ENCODE measurements around the gene ATP6V1C2. TPM values are rescaled to one million over a fixed set of nuclear protein-coding genes. Genes with fewer than 3 reads are reported as not detected.

ATP6V1C2 gene
- polyA plus RNA-seq, 3 donors: 0.03 TPM; not detected in 2

- H3K4me3 ChIP-seq (replicated peaks in 1 of 3; ENCODE audit: low read depth in 2 of 3, low read length in 3 of 3): no peak overlapping the region
- WGBS (ENCODE audit: insufficient coverage): no CpG with 5 or more reads among the region's 12 CpGs
- H4K20me1 ChIP-seq (ENCODE audit: insufficient read depth, low read length): no peaks in the 10 kb centered on the region
- peak overlapping the region in 3 of 7 donors; percentile 18 to 27 (median 26) for H3K27ac Mint-ChIP-seq
- H3K4me2 ChIP-seq (replicated peaks; ENCODE audit: extremely low read depth, low read length, poor library complexity, severe bottlenecking): no peak overlapping the region
- H3K9me3 Mint-ChIP-seq: peaks cover 0 to 2% (median 0%) of the 10 kb centered on the region in 7 donors
- no peak overlapping the region for H3K4me3 Mint-ChIP-seq
- H3K4me1 Mint-ChIP-seq: no peaks in the 10 kb centered on the region
- intact Hi-C loops (cut with micrococcal nuclease): no loop called here
- H3K36me3 ChIP-seq (replicated peaks in 1 of 2; ENCODE audit: control insufficient read depth in 1 of 2, insufficient read depth in 2 of 2, low read length in 2 of 2): peaks cover 95 to 100% of the 10 kb centered on the region in 2 donors
- no peak overlapping the region for H2AFZ ChIP-seq (ENCODE audit: insufficient read depth, low read depth, low read length, poor library complexity, severe bottlenecking)
- no peaks in the 10 kb centered on the region for H3K79me2 ChIP-seq (ENCODE audit: insufficient read depth, low read length)
- TF ChIP-seq CTCF (IDR thresholded peaks at IDR 0.05): no peak
- H3K27me3 Mint-ChIP-seq (ENCODE audit: low read depth in 3 of 3): no peaks in the 10 kb centered on the region
- H3K27ac ChIP-seq (ENCODE audit: low read depth in 1 of 2, low read length in 2 of 2): no peak overlapping the region
- no peak overlapping the region for H3K9ac ChIP-seq (ENCODE audit: insufficient read depth, low read length, poor library complexity, severe bottlenecking)
- peaks cover 96 to 100% of the 10 kb centered on the region in 2 donors for H3K36me3 Mint-ChIP-seq
- H3K4me1 ChIP-seq (ENCODE audit: control insufficient read depth in 1 of 2, insufficient read depth in 2 of 2, low read length in 2 of 2): no peaks in the 10 kb centered on the region
- DNase-seq: no peak
- no peaks in the 10 kb centered on the region for H3K9me3 ChIP-seq (replicated peaks in 1 of 2; ENCODE audit: control insufficient read depth in 1 of 2, insufficient read depth in 1 of 2, low read length in 2 of 2)
- no peaks in the 10 kb centered on the region for H3K27me3 ChIP-seq (ENCODE audit: control insufficient read depth in 2 of 2, insufficient read depth in 2 of 2, low read length in 2 of 2)
These were observed 65.0 kb downstream of the ATP6V1C2 start for GRCh38 chr2:10786240-10786982.

GRCh38 chr2:10787176-10787968 is 65.9 kb downstream of the ATP6V1C2 start:
- Histone ChIP-seq H2AFZ (ENCODE audit: insufficient read depth, low read depth, low read length, poor library complexity, severe bottlenecking) (no peak overlapping the region), H3K27ac (ENCODE audit: low read depth in 1 of 2, low read length in 2 of 2) (no peak overlapping the region), H4K20me1 (ENCODE audit: insufficient read depth, low read length) (no peaks in the 10 kb centered on the region), H3K36me3 (replicated peaks in 1 of 2; ENCODE audit: control insufficient read depth in 1 of 2, insufficient read depth in 2 of 2, low read length in 2 of 2) (peaks cover 95 to 100% of the 10 kb centered on the region in 2 donors), H3K79me2 (ENCODE audit: insufficient read depth, low read length) (no peaks in the 10 kb centered on the region), H3K4me2 (replicated peaks; ENCODE audit: extremely low read depth, low read length, poor library complexity, severe bottlenecking) (no peak overlapping the region), H3K27me3 (ENCODE audit: control insufficient read depth in 2 of 2, insufficient read depth in 2 of 2, low read length in 2 of 2) (no peaks in the 10 kb centered on the region), H3K4me1 (ENCODE audit: control insufficient read depth in 1 of 2, insufficient read depth in 2 of 2, low read length in 2 of 2) (no peaks in the 10 kb centered on the region), H3K4me3 (replicated peaks in 1 of 3; ENCODE audit: low read depth in 2 of 3, low read length in 3 of 3) (no peak overlapping the region), H3K9ac (ENCODE audit: insufficient read depth, low read length, poor library complexity, severe bottlenecking) (no peak overlapping the region), H3K9me3 (replicated peaks in 1 of 2; ENCODE audit: control insufficient read depth in 1 of 2, insufficient read depth in 1 of 2, low read length in 2 of 2) (no peaks in the 10 kb centered on the region)
- DNase-seq: no peak
- Mint-ChIP-seq H3K9me3 (peaks cover 0 to 2% (median 0%) of the 10 kb centered on the region in 7 donors), H3K4me1 (no peaks in the 10 kb centered on the region), H3K4me3 (no peak overlapping the region), H3K36me3 (peaks cover 96 to 100% of the 10 kb centered on the region in 2 donors), H3K27ac (peak overlapping the region in 1 of 7 donors; percentile 4), H3K27me3 (ENCODE audit: low read depth in 3 of 3) (no peaks in the 10 kb centered on the region)
- intact Hi-C loops (cut with micrococcal nuclease): no loop called here
- 92% methylated on average over 12 of the region's 20 CpGs for WGBS (ENCODE audit: insufficient coverage)
- TF ChIP-seq CTCF (IDR thresholded peaks at IDR 0.05): peak; percentile 22

All from CD14-positive monocyte (primary cell).